ENCODE results near the gene LRRC66.

Gene LRRC66, protein sequence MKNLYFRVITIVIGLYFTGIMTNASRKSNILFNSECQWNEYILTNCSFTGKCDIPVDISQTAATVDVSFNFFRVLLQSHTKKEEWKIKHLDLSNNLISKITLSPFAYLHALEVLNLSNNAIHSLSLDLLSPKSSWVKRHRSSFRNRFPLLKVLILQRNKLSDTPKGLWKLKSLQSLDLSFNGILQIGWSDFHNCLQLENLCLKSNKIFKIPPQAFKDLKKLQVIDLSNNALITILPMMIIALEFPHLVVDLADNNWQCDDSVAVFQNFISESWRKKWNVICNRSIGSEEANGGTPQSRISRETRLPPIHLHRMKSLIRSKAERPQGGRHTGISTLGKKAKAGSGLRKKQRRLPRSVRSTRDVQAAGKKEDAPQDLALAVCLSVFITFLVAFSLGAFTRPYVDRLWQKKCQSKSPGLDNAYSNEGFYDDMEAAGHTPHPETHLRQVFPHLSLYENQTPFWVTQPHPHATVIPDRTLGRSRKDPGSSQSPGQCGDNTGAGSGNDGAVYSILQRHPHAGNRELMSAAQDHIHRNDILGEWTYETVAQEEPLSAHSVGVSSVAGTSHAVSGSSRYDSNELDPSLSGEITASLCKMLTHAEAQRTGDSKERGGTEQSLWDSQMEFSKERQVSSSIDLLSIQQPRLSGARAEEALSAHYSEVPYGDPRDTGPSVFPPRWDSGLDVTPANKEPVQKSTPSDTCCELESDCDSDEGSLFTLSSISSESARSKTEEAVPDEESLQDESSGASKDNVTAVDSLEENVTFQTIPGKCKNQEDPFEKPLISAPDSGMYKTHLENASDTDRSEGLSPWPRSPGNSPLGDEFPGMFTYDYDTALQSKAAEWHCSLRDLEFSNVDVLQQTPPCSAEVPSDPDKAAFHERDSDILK

DNA sequence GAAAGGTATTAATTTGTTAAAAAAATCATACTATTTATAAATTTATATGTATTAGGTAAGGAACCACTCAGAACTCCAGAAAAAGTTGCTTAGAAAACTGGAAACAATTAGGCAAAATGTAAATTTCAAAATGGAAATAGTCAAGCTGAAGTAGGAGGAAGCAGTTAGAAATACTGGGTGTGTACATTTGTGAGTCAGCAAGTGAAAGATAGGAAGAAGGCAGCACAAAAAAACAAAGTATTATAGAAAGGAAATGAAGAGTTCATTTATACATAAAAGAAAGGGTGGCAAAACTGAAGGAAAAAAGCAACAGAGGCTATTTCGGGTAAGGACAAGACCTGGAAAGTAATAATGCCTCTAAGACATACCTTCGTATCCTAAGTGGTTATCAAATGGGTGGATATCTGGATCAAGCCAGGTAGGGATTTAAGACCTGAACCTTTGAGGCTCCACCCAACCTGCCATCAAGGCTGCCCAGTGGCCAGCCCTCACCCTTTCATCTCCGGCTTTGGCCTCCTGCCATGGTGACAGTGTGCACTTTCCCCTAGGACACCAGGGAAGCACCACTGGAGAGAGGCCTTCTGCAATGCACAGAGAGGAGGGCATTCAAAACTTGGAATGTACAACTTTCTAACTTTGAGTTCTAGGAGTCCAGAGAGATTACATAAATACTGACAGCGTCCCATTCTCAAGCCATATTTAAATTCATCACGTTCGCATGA lies at the start of gene LRRC66:
TSS of gene LRRC66 (minus strand) at position 428 of the 722 bp plus-strand sequence. CDS start 2,750 bp downstream, outside the sequence.
- TF ChIP-seq, protein P1, sequence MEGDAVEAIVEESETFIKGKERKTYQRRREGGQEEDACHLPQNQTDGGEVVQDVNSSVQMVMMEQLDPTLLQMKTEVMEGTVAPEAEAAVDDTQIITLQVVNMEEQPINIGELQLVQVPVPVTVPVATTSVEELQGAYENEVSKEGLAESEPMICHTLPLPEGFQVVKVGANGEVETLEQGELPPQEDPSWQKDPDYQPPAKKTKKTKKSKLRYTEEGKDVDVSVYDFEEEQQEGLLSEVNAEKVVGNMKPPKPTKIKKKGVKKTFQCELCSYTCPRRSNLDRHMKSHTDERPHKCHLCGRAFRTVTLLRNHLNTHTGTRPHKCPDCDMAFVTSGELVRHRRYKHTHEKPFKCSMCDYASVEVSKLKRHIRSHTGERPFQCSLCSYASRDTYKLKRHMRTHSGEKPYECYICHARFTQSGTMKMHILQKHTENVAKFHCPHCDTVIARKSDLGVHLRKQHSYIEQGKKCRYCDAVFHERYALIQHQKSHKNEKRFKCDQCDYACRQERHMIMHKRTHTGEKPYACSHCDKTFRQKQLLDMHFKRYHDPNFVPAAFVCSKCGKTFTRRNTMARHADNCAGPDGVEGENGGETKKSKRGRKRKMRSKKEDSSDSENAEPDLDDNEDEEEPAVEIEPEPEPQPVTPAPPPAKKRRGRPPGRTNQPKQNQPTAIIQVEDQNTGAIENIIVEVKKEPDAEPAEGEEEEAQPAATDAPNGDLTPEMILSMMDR (conservative IDR thresholded peaks at IDR 0.05), result no peak
- no peak within 1 kb of the TSS for H3K27ac ChIP-seq

DNA sequence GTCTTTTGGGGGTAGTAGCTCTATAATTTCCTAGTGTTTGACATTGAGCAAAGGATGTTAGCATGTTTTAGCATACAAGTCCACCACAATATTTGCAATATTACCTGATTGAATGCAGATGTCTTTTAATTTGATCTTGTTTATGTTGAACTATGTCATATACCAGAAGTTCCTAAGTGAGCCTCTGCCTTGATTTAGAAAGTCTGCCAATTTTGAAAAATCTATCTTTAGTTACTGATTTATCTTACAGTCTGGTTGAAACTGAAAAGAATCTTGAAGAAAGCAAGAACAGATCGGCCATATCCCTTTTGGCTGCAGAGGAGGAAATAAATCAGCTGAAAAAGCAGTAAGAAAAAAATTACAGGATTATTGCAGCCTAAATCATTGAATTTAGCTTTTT lies 49.4 kb upstream of the LRRC66 start:
- no peak overlapping the region for H3K27ac ChIP-seq
- TF ChIP-seq, protein P1 (conservative IDR thresholded peaks at IDR 0.05), result no peak

DNA sequence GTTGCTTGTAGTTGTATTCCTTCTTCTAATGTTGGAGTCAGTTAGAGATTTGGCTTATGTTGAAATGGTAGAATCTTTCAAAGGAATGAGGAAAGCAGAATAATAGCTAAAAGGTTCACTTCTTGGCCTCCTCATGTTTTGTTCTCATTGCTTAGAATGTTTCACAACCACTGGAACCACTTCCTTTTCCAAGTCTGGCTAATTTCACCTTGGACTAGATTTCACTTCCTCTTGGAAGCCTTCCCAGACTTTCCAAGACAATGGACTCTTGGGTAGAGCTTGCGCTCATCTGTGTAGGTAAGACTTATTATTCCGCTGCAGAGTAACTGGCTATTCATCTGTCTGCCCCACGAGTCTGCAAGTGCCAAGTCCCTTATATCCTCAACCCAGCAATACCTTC lies 39.2 kb upstream of the LRRC66 start:
- TF ChIP-seq, protein P1 (conservative IDR thresholded peaks at IDR 0.05), result no peak

DNA sequence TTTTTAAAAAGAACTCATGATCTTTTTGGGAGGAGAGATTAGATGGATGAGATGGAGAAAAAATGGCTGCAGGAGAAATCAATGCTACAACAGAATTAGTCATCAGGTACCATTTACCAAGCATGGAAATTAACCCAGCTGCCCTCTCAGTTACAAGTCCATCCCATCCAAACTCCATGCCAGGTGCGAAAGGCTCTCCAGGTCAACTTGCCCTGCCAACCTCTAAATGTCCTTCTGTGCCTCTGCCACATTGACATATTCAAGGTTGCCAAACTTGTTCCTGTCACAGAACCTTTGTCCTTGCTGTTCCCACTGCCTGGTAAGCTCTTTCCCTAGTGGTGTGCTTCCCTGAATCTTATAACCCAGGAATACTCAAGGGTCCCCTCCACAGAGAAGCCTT lies 38.1 kb upstream of the LRRC66 start:
- TF ChIP-seq, protein P1 (conservative IDR thresholded peaks at IDR 0.05), result no peak
- no peak overlapping the region for H3K27ac ChIP-seq

More for the DNA sequence above, 39.2 kb upstream of the LRRC66 start:
- H3K27ac ChIP-seq, result no peak overlapping the region

DNA sequence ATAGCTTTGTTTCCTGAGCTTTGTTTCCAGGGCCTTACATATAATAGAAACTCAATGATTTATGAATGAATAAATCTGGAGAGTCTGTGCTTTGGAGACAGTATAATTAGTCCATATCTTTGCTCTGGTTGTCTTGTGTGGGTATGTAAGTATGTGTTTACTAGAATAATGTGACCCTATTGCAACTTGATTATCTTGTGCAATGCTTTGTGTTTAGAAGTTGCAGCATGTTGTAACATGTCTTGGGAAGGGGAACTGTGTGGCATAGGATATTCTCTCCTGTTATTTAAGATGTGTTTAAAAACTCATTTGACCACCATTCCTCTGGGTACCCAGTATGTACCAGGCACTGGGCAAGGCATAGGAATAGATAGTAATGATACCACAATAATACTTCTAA lies 37.0 kb upstream of the LRRC66 start:
- TF ChIP-seq, protein P1 (conservative IDR thresholded peaks at IDR 0.05), result no peak
- no peak overlapping the region for H3K27ac ChIP-seq

DNA sequence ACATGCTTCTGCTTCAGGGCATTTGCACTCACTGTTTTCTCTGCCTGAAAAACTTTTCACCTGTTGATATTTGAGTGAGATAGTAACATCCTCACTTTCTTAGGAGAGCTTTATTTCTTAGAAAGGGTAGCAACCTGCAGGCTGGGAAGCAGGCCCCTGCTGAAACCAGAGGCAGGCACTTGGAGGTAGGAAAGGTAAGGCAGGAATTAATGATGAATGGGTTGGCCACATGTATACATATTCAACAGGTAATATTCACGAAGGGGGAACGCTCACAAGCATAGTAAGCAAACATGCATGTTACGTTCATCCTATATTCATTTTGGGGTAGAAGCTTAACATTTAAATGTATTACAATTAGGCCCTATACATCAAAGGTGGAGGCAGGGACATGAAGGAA lies 34.1 kb upstream of the LRRC66 start:
- H3K27ac ChIP-seq, result no peak overlapping the region
- TF ChIP-seq, protein P1 (conservative IDR thresholded peaks at IDR 0.05), result no peak

DNA sequence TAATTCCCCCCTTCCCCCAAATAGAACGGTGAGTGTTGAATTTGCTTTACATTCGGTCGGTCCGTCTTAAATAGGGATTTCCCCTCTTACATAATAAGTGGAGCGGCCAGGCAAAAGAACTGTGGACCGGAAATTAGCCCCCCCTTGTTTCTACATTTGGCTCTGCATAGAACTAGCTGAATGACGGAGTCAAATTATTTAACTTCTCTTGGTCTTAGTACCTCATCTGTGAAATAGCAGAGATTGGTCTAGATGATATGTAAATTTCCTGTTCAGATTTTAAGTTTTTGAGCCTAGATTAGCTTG lies 32.3 kb upstream of the LRRC66 start:
- H3K27ac ChIP-seq, result no peak overlapping the region
- TF ChIP-seq, protein P1 (conservative IDR thresholded peaks at IDR 0.05), result no peak
